ENCODE results near the gene IL36G. TPM values are rescaled to one million over a fixed set of nuclear protein-coding genes. Genes with fewer than 3 reads are reported as not detected.

The IL36G gene
- polyA plus RNA-seq, 1 donor (not counting 4 experiments of a cell fraction or from before 2014, with no cell fraction given) = 20.2 TPM

GRCh38 chr2:112996635-112997034, 18.8 kb downstream of the IL36G start:
- Histone ChIP-seq H3K9me1 (ENCODE audit: control insufficient read depth, extremely low read depth, insufficient read depth, low read length) (no peaks in the 10 kb centered on the region), H3K9ac (ENCODE audit: control insufficient read depth, extremely low read depth, insufficient read depth, low read length) (no peak overlapping the region), H3K4me2 (ENCODE audit: control insufficient read depth, extremely low read depth, insufficient read depth, low read depth, low read length) (no peak overlapping the region), H3K79me2 (ENCODE audit: control insufficient read depth, insufficient read depth, low read length) (no peaks in the 10 kb centered on the region), H4K20me1 (ENCODE audit: control insufficient read depth, extremely low read depth, insufficient read depth, low read length) (no peaks in the 10 kb centered on the region), H2AFZ (ENCODE audit: control insufficient read depth, low read length) (no peak overlapping the region), H3K36me3 (ENCODE audit: control insufficient read depth in 2 of 2, extremely low read depth in 1 of 2, insufficient read depth in 2 of 2, low read length in 2 of 2) (no peaks in the 10 kb centered on the region), H3K4me3 (ENCODE audit: control insufficient read depth in 2 of 3, extremely low read depth in 1 of 3, insufficient read depth in 2 of 3, low read depth in 1 of 3, low read length in 3 of 3) (no peak overlapping the region), H3K27me3 (ENCODE audit: control insufficient read depth, extremely low read depth, insufficient read depth, low read length) (no peaks in the 10 kb centered on the region), H3K4me1 (ENCODE audit: control insufficient read depth, extremely low read depth, insufficient read depth, low read length) (no peaks in the 10 kb centered on the region), H3K9me3 (ENCODE audit: control insufficient read depth, low read depth, low read length) (peaks cover 4% of the 10 kb centered on the region), H3K27ac (ENCODE audit: control insufficient read depth, insufficient read depth, low read length) (no peak overlapping the region)
- no peak for FAIRE-seq
- no peak for DNase-seq (ENCODE audit: low read depth, low spot score)
- no peak for TF ChIP-seq CTCF (optimal IDR thresholded peaks at IDR 0.05 in 1 of 3, IDR thresholded peaks at IDR 0.05 in 1 of 3, conservative IDR thresholded peaks at IDR 0.05 in 1 of 3; ENCODE audit: extremely low read depth in 1 of 3, insufficient read depth in 2 of 3, low read length in 3 of 3)
- TF ChIP-seq EZH2 (IDR thresholded peaks at IDR 0.05; ENCODE audit: low read length) = no peak
- dilution Hi-C loops (cut with MboI; ENCODE audit: extremely low pct_ligation_motif_present, low sequenced_read_pairs) = no loop called here

- Histone ChIP-seq H3K27ac (ENCODE audit: control insufficient read depth, insufficient read depth, low read length) (no peak overlapping the region), H3K4me2 (ENCODE audit: control insufficient read depth, extremely low read depth, insufficient read depth, low read depth, low read length) (no peak overlapping the region), H3K9me1 (ENCODE audit: control insufficient read depth, extremely low read depth, insufficient read depth, low read length) (no peaks in the 10 kb centered on the region), H2AFZ (ENCODE audit: control insufficient read depth, low read length) (no peak overlapping the region), H3K9me3 (ENCODE audit: control insufficient read depth, low read depth, low read length) (peaks cover 4% of the 10 kb centered on the region), H3K4me1 (ENCODE audit: control insufficient read depth, extremely low read depth, insufficient read depth, low read length) (no peaks in the 10 kb centered on the region), H3K4me3 (ENCODE audit: control insufficient read depth in 2 of 3, extremely low read depth in 1 of 3, insufficient read depth in 2 of 3, low read depth in 1 of 3, low read length in 3 of 3) (no peak overlapping the region), H3K9ac (ENCODE audit: control insufficient read depth, extremely low read depth, insufficient read depth, low read length) (no peak overlapping the region), H3K79me2 (ENCODE audit: control insufficient read depth, insufficient read depth, low read length) (no peaks in the 10 kb centered on the region), H3K27me3 (ENCODE audit: control insufficient read depth, extremely low read depth, insufficient read depth, low read length) (no peaks in the 10 kb centered on the region), H4K20me1 (ENCODE audit: control insufficient read depth, extremely low read depth, insufficient read depth, low read length) (no peaks in the 10 kb centered on the region), H3K36me3 (ENCODE audit: control insufficient read depth in 2 of 2, extremely low read depth in 1 of 2, insufficient read depth in 2 of 2, low read length in 2 of 2) (no peaks in the 10 kb centered on the region)
- TF ChIP-seq EZH2 (IDR thresholded peaks at IDR 0.05; ENCODE audit: low read length) (no peak), CTCF (optimal IDR thresholded peaks at IDR 0.05 in 1 of 3, IDR thresholded peaks at IDR 0.05 in 1 of 3, conservative IDR thresholded peaks at IDR 0.05 in 1 of 3; ENCODE audit: extremely low read depth in 1 of 3, insufficient read depth in 2 of 3, low read length in 3 of 3) (no peak)
- FAIRE-seq (no peak), DNase-seq (ENCODE audit: low read depth, low spot score) (no peak)
- dilution Hi-C loops (cut with MboI; ENCODE audit: extremely low pct_ligation_motif_present, low sequenced_read_pairs) = no loop called here
Observed at GRCh38 chr2:112997151-112997550, 19.3 kb downstream of the IL36G start.
